Activated naive CD4-positive, alpha-beta T cell treated with anti-CD3 and anti-CD28 coated beads for 36 hours (primary cell): ENCODE measurements around the gene RAC3. TPM values are rescaled to one million over a fixed set of nuclear protein-coding genes. Genes with fewer than 3 reads are reported as not detected.

Experiments used
- CTCF ChIA-PET: fragments of 350-600 bp; sonication (Branson Sonifier 250); formaldehyde crosslinking; loops from one replicate; lab custom pipeline; 2021; ENCODE audit warnings: antibody characterized with exemption; lab: Charles Lee
- DNase-seq: peaks from one replicate; pipeline ENCODE4 v3.0.0-alpha.2; 2020
- H3K27ac Mint-ChIP-seq: one replicate; pipeline ENCODE4 v1.8.0; 2021; ENCODE audit warnings: mild to moderate bottlenecking, mixed read lengths
- H3K27me3 Mint-ChIP-seq: one replicate; pipeline ENCODE4 v1.8.0; 2021; ENCODE audit warnings: low read depth, mixed read lengths
- H3K36me3 Mint-ChIP-seq: one replicate; pipeline ENCODE4 v1.8.0; 2021; ENCODE audit warnings: low read depth, mixed read lengths
- H3K4me1 Mint-ChIP-seq: one replicate; pipeline ENCODE4 v1.8.0; 2021; ENCODE audit warnings: low read depth, mixed read lengths
- H3K4me3 Mint-ChIP-seq: one replicate; pipeline ENCODE4 v1.8.0; 2021; ENCODE audit warnings: mild to moderate bottlenecking, moderate library complexity, mixed read lengths
- H3K9me3 Mint-ChIP-seq: one replicate; pipeline ENCODE4 v1.8.0; 2021; ENCODE audit warnings: mixed read lengths
- intact Hi-C: fragments of 100-400 bp; cut with micrococcal nuclease; formaldehyde crosslinking; loops from one replicate; pipeline ENCODE4 v1.15.1; 2023
- total RNA-seq, 2 experiments: library from RNA; stranded (reverse); gene quantifications; one replicate each; pipeline ENCODE4 v1.2.3, GENCODE V29; 2021

The RAC3 gene
- total RNA-seq, 2 experiments from 2014 or later, result 4.5 to 4.8 TPM

DNA sequence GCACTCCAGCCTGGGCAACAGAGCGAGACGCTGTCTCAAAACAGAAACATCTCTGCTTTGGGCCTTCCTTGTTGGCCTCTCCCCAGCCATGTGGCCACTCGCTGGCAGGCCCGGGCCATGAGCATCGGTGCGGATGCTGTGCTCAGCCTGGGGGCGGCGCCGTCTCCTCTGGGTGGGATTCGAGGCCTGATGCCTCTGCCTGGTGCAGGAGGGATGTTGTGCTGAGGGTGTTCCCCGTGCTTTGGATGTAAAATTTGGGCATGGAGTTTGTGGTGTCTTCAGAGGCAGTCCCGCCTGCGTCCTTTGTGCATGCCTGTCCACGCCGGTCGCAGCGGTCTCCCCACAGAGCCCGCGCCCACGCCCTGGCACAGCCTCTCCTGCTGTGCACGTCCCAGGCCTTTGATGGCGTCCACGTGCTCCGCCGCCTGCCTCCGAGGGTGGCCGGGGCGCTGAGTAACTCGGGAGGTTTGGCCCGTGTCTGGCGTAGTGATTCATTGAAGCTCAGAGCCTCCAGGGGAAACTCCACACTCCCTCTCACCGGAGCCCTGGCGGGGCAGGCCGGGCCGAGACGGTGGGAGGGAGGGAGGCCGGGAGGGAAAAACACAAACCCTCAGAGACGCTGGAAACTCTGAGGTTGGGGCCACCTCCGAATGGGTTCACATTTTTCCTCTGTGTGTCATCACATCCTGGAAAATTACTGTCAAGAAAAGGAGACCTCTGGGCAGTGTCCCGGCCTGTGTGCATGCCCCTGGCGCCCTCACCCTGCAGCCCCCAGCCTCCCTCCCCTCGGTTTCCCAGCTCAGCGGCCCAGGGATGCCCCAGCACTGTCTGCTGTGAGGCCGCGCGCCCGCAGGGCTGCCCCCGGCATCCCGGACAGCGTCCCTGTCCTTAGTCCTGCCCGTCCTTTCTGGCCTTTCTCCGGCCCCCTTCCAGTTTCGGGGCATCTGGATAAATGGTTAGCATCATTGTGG is 27.8 kb upstream of the RAC3 start:
- Mint-ChIP-seq H3K36me3 (no peaks in the 10 kb centered on the region), H3K4me3 (no peak overlapping the region), H3K4me1 (no peaks in the 10 kb centered on the region), H3K9me3 (no peaks in the 10 kb centered on the region), H3K27ac (no peak overlapping the region), H3K27me3 (no peaks in the 10 kb centered on the region)
- CTCF ChIA-PET, result no interaction called here
- no peak for DNase-seq
- intact Hi-C loops, result no loop called here

GRCh38 chr17:82004517-82005455 is 26.7 kb upstream of the RAC3 start:
- Mint-ChIP-seq H3K4me3 (no peak overlapping the region), H3K9me3 (no peaks in the 10 kb centered on the region), H3K4me1 (no peaks in the 10 kb centered on the region), H3K27ac (no peak overlapping the region), H3K27me3 (no peaks in the 10 kb centered on the region), H3K36me3 (no peaks in the 10 kb centered on the region)
- CTCF ChIA-PET, result interaction anchor here (1.1 kb wide), 1 partner anchor 16 kb away, joined by 3 read pairs; no protein-coding TSS in a partner anchor
- DNase-seq, result no peak
- intact Hi-C loops, result no loop called here

GRCh38 chr17:82005701-82006348 is 25.7 kb upstream of the RAC3 start:
- no peaks in the 10 kb centered on the region for H3K36me3 Mint-ChIP-seq
- DNase-seq, result no peak
- CTCF ChIA-PET, result interaction anchor here (1.1 kb wide), 1 partner anchor 15 kb away, joined by 3 read pairs; no protein-coding TSS in a partner anchor
- H3K9me3 Mint-ChIP-seq, result no peaks in the 10 kb centered on the region
- intact Hi-C loops, result no loop called here
- H3K4me3 Mint-ChIP-seq, result no peak overlapping the region
- no peaks in the 10 kb centered on the region for H3K27me3 Mint-ChIP-seq
- H3K27ac Mint-ChIP-seq, result no peak overlapping the region
- no peaks in the 10 kb centered on the region for H3K4me1 Mint-ChIP-seq

GRCh38 chr17:82006468-82007227 is 24.8 kb upstream of the RAC3 start:
- H3K36me3 Mint-ChIP-seq, result no peaks in the 10 kb centered on the region
- no peak for DNase-seq
- H3K4me3 Mint-ChIP-seq, result no peak overlapping the region
- no peaks in the 10 kb centered on the region for H3K9me3 Mint-ChIP-seq
- no peaks in the 10 kb centered on the region for H3K4me1 Mint-ChIP-seq
- no peaks in the 10 kb centered on the region for H3K27me3 Mint-ChIP-seq
- no peak overlapping the region for H3K27ac Mint-ChIP-seq
- intact Hi-C loops, result no loop called here
- CTCF ChIA-PET, result interaction anchor here (0.6 kb wide), 1 partner anchor 471 kb away, joined by 3 read pairs; no protein-coding TSS in a partner anchor

DNA sequence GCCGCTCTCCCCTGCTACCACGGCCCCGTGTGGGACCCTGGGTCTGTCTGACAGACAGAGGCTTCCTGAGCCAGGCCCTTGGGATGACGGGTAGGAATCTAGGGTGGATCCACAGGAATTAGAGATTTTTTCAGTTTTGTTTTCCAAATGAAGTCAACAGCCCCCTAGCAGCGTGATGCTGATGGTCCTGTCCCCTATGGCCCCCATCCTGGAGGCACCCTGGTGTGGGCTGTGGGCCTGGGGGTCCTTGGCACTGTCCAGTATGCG is 24.3 kb upstream of the RAC3 start:
- Mint-ChIP-seq H3K4me1 (no peaks in the 10 kb centered on the region), H3K36me3 (no peaks in the 10 kb centered on the region), H3K27me3 (no peaks in the 10 kb centered on the region), H3K4me3 (no peak overlapping the region), H3K9me3 (no peaks in the 10 kb centered on the region), H3K27ac (no peak overlapping the region)
- intact Hi-C loops, result no loop called here
- no peak for DNase-seq
- CTCF ChIA-PET, result interaction anchor here (0.6 kb wide), 1 partner anchor 470 kb away, joined by 3 read pairs; no protein-coding TSS in a partner anchor

GRCh38 chr17:82007495-82008257 is 23.8 kb upstream of the RAC3 start:
- Mint-ChIP-seq H3K27me3 (no peaks in the 10 kb centered on the region), H3K27ac (no peak overlapping the region), H3K9me3 (no peaks in the 10 kb centered on the region), H3K4me3 (no peak overlapping the region), H3K36me3 (no peaks in the 10 kb centered on the region), H3K4me1 (no peaks in the 10 kb centered on the region)
- DNase-seq, result no peak
- intact Hi-C loops, result no loop called here
- CTCF ChIA-PET, result no interaction called here

GRCh38 chr17:82008258-82008940 is 23.1 kb upstream of the RAC3 start:
- no peak overlapping the region for H3K27ac Mint-ChIP-seq
- H3K4me3 Mint-ChIP-seq, result no peak overlapping the region
- no peak for DNase-seq
- H3K4me1 Mint-ChIP-seq, result no peaks in the 10 kb centered on the region
- H3K36me3 Mint-ChIP-seq, result no peaks in the 10 kb centered on the region
- no peaks in the 10 kb centered on the region for H3K9me3 Mint-ChIP-seq
- H3K27me3 Mint-ChIP-seq, result no peaks in the 10 kb centered on the region
- CTCF ChIA-PET, result no interaction called here
- intact Hi-C loops, result no loop called here

DNA sequence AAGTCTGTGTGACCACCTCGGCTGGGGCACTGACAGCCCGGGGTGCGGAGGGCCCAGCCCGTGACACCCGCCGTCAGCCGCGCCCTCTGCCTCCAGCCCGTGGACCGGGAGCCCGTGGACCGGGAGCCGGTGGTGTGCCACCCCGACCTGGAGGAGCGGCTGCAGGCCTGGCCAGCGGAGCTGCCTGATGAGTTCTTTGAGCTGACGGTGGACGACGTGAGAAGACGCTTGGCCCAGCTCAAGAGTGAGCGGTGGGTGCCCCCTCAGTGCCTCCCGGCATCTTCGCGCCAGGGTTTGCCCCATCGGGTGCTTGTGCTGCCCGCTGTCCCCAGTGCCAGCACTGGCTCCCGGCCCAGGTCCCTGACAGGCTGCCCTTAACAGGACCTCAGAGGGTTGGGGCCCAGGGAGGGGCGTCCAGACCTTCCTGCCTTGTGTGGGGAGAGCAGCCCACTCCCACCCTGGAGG is 22.5 kb upstream of the RAC3 start:
- Mint-ChIP-seq H3K36me3 (no peaks in the 10 kb centered on the region), H3K27ac (no peak overlapping the region), H3K4me1 (no peaks in the 10 kb centered on the region), H3K27me3 (no peaks in the 10 kb centered on the region), H3K4me3 (no peak overlapping the region), H3K9me3 (no peaks in the 10 kb centered on the region)
- intact Hi-C loops, result no loop called here
- CTCF ChIA-PET, result interaction anchor here (1.0 kb wide), 1 partner anchor 11 kb away, joined by 4 read pairs; no protein-coding TSS in a partner anchor
- DNase-seq, result no peak

DNA sequence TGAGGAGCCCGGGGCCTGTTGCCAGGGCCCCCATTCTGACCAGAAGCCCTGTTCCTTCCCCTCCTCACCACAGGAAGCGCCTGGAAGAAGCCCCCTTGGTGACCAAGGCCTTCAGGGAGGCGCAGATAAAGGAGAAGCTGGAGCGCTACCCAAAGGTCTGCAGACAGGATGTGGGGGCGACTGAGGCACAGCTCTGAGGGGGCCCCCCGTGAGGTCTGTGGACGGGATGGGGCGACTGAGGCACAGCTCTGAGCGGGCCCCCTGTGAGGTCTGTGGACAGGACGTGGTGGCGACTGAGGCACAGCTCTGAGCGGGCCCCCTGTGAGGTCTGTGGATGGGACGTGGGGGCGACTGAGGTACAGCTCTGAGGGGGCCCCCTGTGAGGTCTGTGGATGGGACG is 22.1 kb upstream of the RAC3 start:
- Mint-ChIP-seq H3K27ac (no peak overlapping the region), H3K4me3 (no peak overlapping the region), H3K9me3 (no peaks in the 10 kb centered on the region), H3K4me1 (no peaks in the 10 kb centered on the region), H3K36me3 (no peaks in the 10 kb centered on the region), H3K27me3 (no peaks in the 10 kb centered on the region)
- CTCF ChIA-PET, result interaction anchor here (1.0 kb wide), 1 partner anchor 11 kb away, joined by 4 read pairs; no protein-coding TSS in a partner anchor
- DNase-seq, result no peak
- intact Hi-C loops, result no loop called here

DNA sequence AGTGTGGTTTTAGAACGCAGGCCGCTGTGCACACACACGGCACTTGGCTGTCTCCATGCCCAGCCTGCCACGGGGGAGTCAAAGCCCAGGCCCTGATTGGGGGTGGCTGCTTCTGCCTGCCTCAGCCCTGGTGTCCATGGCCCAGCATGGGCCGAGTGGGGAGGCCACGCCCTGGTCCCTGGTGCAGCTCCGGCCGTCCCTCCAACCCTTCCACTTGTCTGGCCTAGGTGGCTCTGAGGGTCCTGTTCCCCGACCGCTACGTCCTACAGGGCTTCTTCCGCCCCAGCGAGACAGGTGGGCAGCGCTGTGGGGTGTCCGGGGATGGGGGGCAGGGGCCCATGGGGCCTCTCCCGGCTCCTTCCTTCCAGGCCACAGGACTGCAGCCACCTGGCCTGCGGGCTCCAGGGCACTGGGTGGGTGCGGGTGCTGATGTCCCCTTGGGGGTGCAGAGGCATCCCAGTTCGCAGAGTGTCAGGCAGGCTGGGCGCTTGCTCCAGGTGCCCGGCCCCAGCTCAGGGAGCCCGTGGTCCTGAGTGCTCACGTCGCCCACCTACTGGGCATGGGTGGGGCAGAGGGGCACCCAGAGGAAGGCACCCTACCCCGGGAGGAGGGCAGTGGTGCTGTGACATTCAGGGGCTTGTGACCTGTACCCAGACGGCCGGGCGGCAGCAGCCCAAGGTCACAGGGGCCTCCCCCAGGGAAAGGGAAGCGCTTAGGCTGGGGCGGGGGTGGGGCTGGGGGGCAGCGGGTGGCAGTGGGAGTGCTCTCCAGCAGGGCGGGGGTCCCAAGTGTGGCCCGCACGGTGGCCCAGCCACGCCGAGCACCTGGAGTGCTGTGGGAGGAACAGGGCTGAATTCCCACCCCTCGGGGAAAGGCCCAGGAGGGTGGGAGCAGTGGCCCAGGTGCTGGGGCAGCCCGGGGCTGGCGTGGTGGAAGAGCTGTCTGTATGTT is 20.6 kb upstream of the RAC3 start:
- DNase-seq, result no peak
- Mint-ChIP-seq H3K27ac (no peak overlapping the region), H3K4me3 (no peak overlapping the region), H3K27me3 (no peaks in the 10 kb centered on the region), H3K4me1 (no peaks in the 10 kb centered on the region), H3K36me3 (no peaks in the 10 kb centered on the region), H3K9me3 (no peaks in the 10 kb centered on the region)
- intact Hi-C loops, result no loop called here
- CTCF ChIA-PET, result no interaction called here
